ENCODE results near the gene KCNRG. TPM values are rescaled to one million over a fixed set of nuclear protein-coding genes. Genes with fewer than 3 reads are reported as not detected.

The KCNRG gene
- total RNA-seq, 1 donor from 2014 or later, result 10.7 TPM

Other genes starting within 250 kb of the KCNRG start
- gene KPNA3, start 222.8 kb upstream of the KCNRG start, total RNA-seq, result 27.9 and 28.0 TPM in 2 replicates
- gene SPRYD7, start 79.1 kb upstream of the KCNRG start, total RNA-seq, result 3.7 and 4.2 TPM in 2 replicates
- 18.1 and 30.0 TPM in 2 replicates for gene TRIM13, start 18.4 kb upstream of the KCNRG start, total RNA-seq